Epidermal melanocyte (primary cell): ENCODE data around the gene MT1G.
"Not testable (repeated sequence)": the region's sequence is repeated elsewhere in the genome, so short reads cannot be mapped to it uniquely, and the experiment has no call there.

Source experiments
- DNase-seq: peaks from one replicate; pipeline ENCODE4 v3.0.0; 2011; ENCODE audit warnings: low spot score; ENCODE audit not compliant: insufficient read length

Gene MT1G

DNA sequence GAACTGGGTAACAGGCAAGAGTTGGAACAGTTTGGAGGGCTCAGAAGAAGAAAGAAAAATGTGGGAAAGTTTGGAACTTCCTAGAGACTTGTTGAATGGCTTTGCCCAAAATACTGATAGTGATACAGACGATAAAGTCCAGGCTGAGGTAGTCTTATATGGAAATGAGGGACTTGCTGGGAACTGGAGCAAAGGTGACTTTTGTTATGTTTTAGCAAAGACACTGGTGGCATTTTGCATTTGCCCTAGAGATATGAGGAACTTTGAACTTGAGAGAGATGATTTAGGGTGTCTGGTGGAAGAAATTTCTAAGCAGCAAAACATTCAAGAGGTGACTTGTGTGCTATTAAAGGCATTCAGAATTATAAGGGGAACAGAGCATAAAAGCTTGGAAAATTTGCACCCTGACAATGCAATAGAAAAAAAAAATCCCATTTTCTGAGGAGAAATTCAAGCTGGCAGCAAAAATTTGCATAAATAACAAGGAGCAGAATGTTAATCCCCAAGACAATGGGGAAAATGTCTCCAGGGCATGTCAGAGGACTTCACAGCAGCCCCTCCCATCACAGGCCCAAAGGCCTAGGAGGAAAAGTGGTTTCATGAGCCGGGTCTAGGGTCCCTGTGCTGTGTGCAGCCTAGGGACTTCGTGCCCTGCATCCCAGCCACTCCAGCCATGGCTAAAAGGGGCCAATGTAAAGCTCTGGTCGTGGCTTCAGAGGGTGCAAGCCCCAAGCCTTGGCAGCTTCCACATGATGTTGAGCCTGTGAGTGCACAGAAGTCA, 46.0 kb downstream of the MT1G start:
- DNase-seq: not testable (repeated sequence)

DNA sequence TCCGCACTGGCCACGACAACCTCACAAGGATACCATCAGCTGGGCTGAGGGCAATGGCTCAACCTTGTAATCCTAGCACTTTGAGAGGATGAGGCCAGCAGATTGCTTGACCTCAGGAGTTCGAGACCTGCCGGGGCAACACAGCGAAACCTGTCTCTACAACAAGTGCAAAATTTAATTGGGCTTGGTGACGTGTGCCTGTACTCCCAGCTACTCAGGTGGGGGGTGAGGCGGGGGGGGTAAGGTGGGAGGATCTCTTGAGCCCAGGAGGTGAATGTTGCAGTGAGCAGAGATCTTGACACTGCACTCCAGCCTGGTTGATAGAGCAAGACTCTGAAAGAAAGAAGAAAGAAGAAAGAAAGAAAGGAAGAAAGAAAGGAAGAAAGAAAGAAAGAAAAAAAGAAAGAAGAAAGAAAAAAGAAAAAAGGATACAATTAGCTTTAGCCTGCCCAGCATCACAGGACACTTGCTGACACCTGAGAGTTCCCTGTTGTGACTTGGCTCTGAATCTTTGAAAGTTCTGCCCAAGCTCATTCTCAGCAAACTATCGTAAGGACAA, 47.4 kb downstream of the MT1G start:
- no peak for DNase-seq

DNA sequence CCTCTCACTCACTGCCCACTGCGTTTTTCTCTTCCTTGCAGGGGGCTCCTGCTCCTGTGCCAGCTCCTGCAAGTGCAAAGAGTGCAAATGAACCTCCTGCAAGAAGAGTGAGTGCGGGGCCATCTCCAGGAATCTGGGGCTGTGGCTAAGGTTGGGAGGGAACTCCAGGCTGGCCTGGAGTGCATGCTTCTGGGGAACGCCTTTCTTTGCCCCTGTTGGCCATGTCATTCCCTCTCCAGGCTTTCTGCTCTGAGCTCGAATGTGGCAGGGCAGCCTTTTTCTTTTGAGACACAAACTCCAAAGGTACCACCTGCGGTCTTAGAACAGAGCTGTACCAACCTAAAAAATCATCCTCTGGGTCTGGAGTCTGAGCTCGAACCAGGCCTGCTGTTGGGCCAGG, 49.7 kb downstream of the MT1G start:
- no peak for DNase-seq

DNA sequence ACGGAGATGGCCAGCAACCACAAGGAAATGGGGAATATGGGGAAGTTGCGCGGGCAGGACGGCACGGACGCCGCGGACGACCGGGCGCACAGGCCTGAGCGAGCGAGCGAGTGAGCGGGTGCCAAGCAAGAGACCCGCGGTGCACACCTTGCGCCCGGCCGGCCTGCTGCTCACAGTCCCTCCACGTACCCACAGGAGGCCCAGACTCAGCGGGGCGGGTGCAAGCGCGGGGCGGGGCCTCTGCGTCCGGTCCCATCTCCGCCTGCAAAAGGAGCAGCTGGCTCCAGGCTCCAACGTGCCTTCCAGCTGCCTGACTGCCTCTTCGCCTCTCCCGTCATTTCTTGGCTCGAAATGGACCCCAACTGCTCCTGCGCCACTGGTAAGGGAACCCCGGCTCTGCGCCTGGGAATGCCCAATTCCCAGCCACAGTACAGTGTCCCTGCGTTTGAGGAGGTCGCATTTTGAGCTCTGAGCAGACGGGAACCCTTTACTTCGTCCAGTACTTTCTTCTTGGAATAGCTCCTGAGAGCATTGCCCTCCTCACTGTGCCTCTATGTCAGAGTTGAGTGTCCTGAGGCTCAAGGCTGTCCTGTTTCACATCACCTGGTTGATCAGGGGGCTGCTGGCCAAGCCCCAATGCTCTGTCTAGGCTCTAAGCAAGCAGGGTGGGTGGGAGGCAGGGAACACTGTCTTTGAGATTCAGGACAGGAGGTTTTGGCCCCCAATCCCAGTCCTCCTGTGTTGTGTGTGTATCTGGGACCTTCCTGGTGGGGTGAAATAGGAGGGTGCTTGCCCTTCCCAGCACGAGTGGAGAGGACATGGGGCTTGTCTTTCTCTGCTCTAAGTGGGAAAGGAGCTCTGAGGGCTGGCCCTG, 50.4 kb downstream of the MT1G start:
- no peak for DNase-seq
